Measurements from ENCODE around the gene CDKL1.

DNA sequence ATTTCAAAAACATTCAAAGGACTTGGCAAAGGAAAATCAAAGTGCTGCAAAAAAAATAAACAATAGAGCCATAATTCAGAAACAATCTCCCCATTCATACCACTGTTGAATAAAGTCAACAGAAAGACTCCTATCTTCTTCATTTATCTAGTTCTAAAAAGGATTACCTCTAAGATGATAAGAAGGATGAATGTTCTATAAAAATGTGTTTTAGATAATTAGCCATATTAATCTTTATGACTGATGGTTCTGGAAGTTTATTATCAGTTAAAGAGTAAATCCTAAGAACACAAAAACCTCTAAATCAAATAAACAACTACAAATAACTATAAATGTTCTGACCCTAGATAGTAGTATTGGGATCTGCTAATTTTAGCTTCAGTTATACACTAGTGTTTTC, 37.8 kb upstream of the CDKL1 start:
- no peak for TF ChIP-seq POLR2A (IDR thresholded peaks at IDR 0.05; ENCODE audit: extremely low read depth, insufficient read length)
- TF ChIP-seq, protein P1, sequence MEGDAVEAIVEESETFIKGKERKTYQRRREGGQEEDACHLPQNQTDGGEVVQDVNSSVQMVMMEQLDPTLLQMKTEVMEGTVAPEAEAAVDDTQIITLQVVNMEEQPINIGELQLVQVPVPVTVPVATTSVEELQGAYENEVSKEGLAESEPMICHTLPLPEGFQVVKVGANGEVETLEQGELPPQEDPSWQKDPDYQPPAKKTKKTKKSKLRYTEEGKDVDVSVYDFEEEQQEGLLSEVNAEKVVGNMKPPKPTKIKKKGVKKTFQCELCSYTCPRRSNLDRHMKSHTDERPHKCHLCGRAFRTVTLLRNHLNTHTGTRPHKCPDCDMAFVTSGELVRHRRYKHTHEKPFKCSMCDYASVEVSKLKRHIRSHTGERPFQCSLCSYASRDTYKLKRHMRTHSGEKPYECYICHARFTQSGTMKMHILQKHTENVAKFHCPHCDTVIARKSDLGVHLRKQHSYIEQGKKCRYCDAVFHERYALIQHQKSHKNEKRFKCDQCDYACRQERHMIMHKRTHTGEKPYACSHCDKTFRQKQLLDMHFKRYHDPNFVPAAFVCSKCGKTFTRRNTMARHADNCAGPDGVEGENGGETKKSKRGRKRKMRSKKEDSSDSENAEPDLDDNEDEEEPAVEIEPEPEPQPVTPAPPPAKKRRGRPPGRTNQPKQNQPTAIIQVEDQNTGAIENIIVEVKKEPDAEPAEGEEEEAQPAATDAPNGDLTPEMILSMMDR (IDR thresholded peaks at IDR 0.05; ENCODE audit: low read depth, low read length), result no peak
- no peak for TF ChIP-seq MYC (IDR thresholded peaks at IDR 0.05; ENCODE audit: low read depth, low read length)
- TF ChIP-seq MAX (IDR thresholded peaks at IDR 0.05; ENCODE audit: low read depth, low read length), result no peak

All from NB4 (cell line).